Measurements from ENCODE around the gene PITPNM1. TPM values are rescaled to one million over a fixed set of nuclear protein-coding genes. Genes with fewer than 3 reads are reported as not detected.
"Not testable (repeated sequence)": the region's sequence is repeated elsewhere in the genome, so short reads cannot be mapped to it uniquely, and the experiment has no call there.

The PITPNM1 gene
- total RNA-seq, 2 experiments from 2014 or later = 116 to 120 TPM

DNA sequence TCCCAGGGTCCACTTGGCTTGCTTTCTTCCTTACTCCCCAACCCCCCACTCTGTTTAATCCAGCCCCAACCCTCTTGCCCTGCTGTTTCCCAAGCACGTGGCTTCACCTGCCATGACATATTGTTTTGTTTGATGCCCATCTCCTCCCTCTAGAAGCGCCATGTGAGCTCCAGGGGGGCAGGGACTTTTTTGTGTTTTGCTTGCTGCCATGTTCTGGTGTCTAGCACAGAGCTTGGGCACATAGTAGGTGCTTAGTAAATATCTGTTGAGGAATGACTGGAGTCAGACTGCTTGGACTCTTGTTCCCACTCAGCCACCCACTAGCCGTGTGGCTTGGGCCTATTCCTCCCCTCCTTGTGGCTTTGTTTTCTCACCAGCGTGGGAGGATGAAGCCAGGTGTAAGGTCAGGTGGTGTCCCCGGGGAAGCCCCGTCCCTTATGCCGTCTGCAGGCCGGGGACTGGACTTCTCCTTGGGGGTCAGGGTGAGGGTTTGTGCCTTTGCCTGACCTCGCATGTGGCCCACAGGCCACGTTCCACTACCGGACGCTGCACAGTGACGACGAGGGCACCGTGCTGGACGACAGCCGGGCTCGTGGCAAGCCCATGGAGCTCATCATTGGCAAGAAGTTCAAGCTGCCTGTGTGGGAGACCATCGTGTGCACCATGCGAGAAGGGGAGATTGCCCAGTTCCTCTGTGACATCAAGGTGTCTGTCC, 18.5 kb downstream of the PITPNM1 start:
- peak overlapping the region; percentile 99 for H3K27ac Mint-ChIP-seq
- POLR2A ChIA-PET = interaction anchor here (0.8 to 7.9 kb wide), 12 partner anchors 11 to 219 kb away, joined by 3 to 94 read pairs (median 8); partner anchors contain the start of genes PITPNM1, POLD4, PPP1CA and PTPRCAP
- H3K9me3 Mint-ChIP-seq = no peaks in the 10 kb centered on the region
- H3K4me3 Mint-ChIP-seq = peak overlapping the region; percentile 89
- peak; percentile 50 for DNase-seq
- peaks cover 68% of the 10 kb centered on the region for H3K4me1 Mint-ChIP-seq
- no peaks in the 10 kb centered on the region for H3K27me3 Mint-ChIP-seq
- CTCF ChIA-PET = interaction anchor here (1.1 to 1.6 kb wide), 4 partner anchors 10 to 141 kb away, joined by 3 to 4 read pairs (median 3); partner anchors contain the start of gene TBC1D10C
- peaks cover 53% of the 10 kb centered on the region for H3K36me3 Mint-ChIP-seq (ENCODE audit: low read depth)

GRCh38 chr11:67485873-67486361, 19.2 kb downstream of the PITPNM1 start:
- H3K4me3 Mint-ChIP-seq = peak overlapping the region; percentile 89
- peak; percentile 80 for DNase-seq
- H3K27ac Mint-ChIP-seq = peak overlapping the region; percentile 99
- ChIA-PET CTCF (interaction anchor here (0.7 to 1.5 kb wide), 6 partner anchors 17 to 1985 kb away, joined by 3 to 5 read pairs (median 3); partner anchors contain the start of gene PITPNM1), POLR2A (interaction anchor here (0.8 to 7.9 kb wide), 13 partner anchors 10 to 218 kb away, joined by 3 to 94 read pairs (median 6); partner anchors contain the start of genes PITPNM1, POLD4, PPP1CA and PTPRCAP)
- H3K27me3 Mint-ChIP-seq, H3K9me3 Mint-ChIP-seq: not testable (repeated sequence)
- peaks cover 51% of the 10 kb centered on the region for H3K36me3 Mint-ChIP-seq (ENCODE audit: low read depth)
- peaks cover 68% of the 10 kb centered on the region for H3K4me1 Mint-ChIP-seq

DNA sequence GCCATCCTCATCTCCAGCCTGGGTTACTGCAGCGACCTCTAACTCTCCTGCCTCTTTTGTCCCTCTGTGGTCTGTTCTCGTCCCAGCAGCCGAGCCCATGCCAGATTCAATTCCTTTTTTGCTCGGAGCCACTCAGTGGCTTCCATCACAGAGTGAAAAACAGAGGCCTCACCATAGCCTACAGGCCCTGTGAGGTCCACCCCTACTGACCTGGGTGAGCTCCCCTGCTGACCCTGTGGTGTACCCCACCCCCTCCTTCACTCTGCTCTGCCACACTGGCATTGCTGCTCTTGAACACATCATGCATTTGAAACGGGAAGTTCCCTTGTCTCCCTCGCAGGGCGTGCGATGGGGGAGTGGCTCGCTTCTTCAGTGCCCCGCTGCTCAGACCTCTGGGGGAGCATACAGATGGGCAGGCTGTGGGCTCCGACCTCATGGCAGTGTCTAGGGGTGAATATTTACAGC, 20.3 kb downstream of the PITPNM1 start:
- DNase-seq = peak; percentile 72
- ChIA-PET POLR2A (interaction anchor here (0.9 to 7.9 kb wide), 18 partner anchors 8 to 207 kb away, joined by 3 to 94 read pairs (median 5); partner anchors contain the start of genes PITPNM1, POLD4, PPP1CA and PTPRCAP), CTCF (interaction anchor here (1.3 to 1.7 kb wide), 4 partner anchors 21 to 116 kb away, joined by 3 to 8 read pairs (median 4); partner anchors contain the start of genes PITPNM1 and PPP1CA)
- H3K36me3 Mint-ChIP-seq (ENCODE audit: low read depth) = peaks cover 42% of the 10 kb centered on the region
- H3K9me3 Mint-ChIP-seq = no peaks in the 10 kb centered on the region
- H3K27ac Mint-ChIP-seq = peak overlapping the region; percentile 99
- H3K4me1 Mint-ChIP-seq = peaks cover 68% of the 10 kb centered on the region
- H3K27me3 Mint-ChIP-seq = no peaks in the 10 kb centered on the region
- H3K4me3 Mint-ChIP-seq = peak overlapping the region; percentile 89

- H3K36me3 Mint-ChIP-seq (ENCODE audit: low read depth) = peaks cover 38% of the 10 kb centered on the region
- ChIA-PET CTCF (interaction anchor here (1.3 to 1.7 kb wide), 7 partner anchors 21 to 115 kb away, joined by 3 to 8 read pairs (median 4); partner anchors contain the start of genes PITPNM1, PPP1CA and RAD9A), POLR2A (interaction anchor here (0.8 to 7.9 kb wide), 18 partner anchors 8 to 195 kb away, joined by 3 to 94 read pairs (median 4); partner anchors contain the start of genes ANKRD13D, PITPNM1, POLD4 and PPP1CA)
- peak overlapping the region; percentile 99 for H3K27ac Mint-ChIP-seq
- no peaks in the 10 kb centered on the region for H3K27me3 Mint-ChIP-seq
- peak; percentile 57 for DNase-seq
- H3K4me3 Mint-ChIP-seq = peak overlapping the region; percentile 89
- H3K9me3 Mint-ChIP-seq = no peaks in the 10 kb centered on the region
- peaks cover 63% of the 10 kb centered on the region for H3K4me1 Mint-ChIP-seq
These were observed 21.1 kb downstream of the PITPNM1 start for GRCh38 chr11:67483831-67484665.

DNA sequence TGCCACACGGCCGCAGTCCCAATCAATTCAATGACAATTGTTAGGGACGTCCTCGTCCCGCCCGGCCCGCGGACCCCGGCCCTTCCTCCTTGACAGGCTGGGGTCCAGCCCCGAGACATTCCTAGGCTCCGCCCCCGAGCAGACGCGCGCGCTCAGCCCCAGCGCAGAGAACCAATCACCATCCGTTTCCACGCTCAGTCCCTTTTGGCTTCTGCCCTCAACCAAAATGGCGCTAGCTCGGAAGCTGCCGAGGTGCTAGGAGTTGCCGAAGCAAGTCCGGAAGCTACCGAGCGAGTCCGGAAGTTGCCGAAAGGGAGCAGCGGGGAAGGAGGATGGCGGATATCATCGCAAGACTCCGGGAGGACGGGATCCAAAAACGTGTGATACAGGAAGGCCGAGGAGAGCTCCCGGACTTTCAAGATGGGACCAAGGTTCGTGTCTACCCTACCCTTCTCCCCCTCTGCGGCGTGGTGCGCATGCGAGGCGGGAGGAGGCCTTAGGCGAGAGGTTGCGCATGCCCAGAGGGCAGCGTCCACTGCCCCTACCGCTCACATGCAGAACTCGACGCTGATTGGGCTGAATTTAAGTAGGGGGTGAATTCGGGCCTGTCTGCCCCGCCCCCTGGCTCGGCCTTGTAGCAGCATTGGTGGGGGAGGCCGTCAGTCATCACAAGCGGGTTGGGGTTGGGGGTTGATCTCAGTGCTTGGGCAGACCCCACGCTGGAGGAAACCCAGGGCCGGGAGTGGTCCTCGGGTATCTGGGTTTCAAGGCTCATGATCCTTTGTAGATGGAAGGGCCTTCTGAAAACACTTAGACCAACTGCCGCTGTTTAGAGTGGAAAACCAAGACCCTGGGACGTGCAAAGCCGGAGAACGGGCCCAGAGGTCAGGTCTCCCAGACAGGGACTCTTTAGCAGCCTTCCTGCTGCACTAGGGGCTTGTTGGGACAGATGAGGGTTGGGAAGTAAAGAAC, 22.1 kb downstream of the PITPNM1 start, which contains the start of gene AIP:
AIP (plus strand) TSS at position 200 of the 972 bp plus-strand sequence; CDS start at position 333, 133 bp downstream.
- H3K36me3 Mint-ChIP-seq (ENCODE audit: low read depth) = peaks cover 29% of the 10 kb centered on the region
- peak; percentile 98 for DNase-seq
- H3K4me1 Mint-ChIP-seq = peaks cover 55% of the 10 kb centered on the region
- ChIA-PET CTCF (interaction anchor here (0.6 to 1.5 kb wide), 10 partner anchors 23 to 132 kb away, joined by 3 to 4 read pairs (median 3); partner anchors contain the start of genes POLD4 and RAD9A), POLR2A (interaction anchor here (0.8 to 6.9 kb wide), 16 partner anchors 10 to 194 kb away, joined by 3 to 94 read pairs (median 4); partner anchors contain the start of genes ANKRD13D, CDK2AP2, PITPNM1 and POLD4)
- H3K27ac Mint-ChIP-seq = peak within 1 kb of the TSS; percentile 99
- no peaks in the 10 kb centered on the region for H3K27me3 Mint-ChIP-seq
- peak within 1 kb of the TSS; percentile 89 for H3K4me3 Mint-ChIP-seq
- H3K9me3 Mint-ChIP-seq = no peaks in the 10 kb centered on the region

GRCh38 chr11:67482275-67482826, 22.8 kb downstream of the PITPNM1 start:
- Mint-ChIP-seq H3K27me3 (no peaks in the 10 kb centered on the region), H3K4me1 (peaks cover 47% of the 10 kb centered on the region), H3K4me3 (peak overlapping the region; percentile 89), H3K27ac (peak overlapping the region; percentile 99), H3K9me3 (no peaks in the 10 kb centered on the region), H3K36me3 (ENCODE audit: low read depth) (peaks cover 22% of the 10 kb centered on the region)
- DNase-seq = no peak
- POLR2A ChIA-PET = interaction anchor here (0.6 to 6.9 kb wide), 19 partner anchors 10 to 1702 kb away, joined by 3 to 94 read pairs (median 4); partner anchors contain the start of genes ANKRD13D, CDK2AP2, PITPNM1 and POLD4
- CTCF ChIA-PET = interaction anchor here (0.6 to 1.5 kb wide), 9 partner anchors 14 to 131 kb away, joined by 3 to 4 read pairs (median 3); partner anchors contain the start of genes POLD4 and RAD9A

GRCh38 chr11:67477344-67478050, 27.7 kb downstream of the PITPNM1 start:
- H3K27ac Mint-ChIP-seq; DNase-seq; CTCF ChIA-PET; H3K4me1 Mint-ChIP-seq; H3K27me3 Mint-ChIP-seq; H3K4me3 Mint-ChIP-seq; H3K36me3 Mint-ChIP-seq (ENCODE audit: low read depth); H3K9me3 Mint-ChIP-seq: not testable (repeated sequence)
- POLR2A ChIA-PET = interaction anchor here (1.3 kb wide), 1 partner anchor 65 kb away, joined by 4 read pairs; no protein-coding TSS in a partner anchor

GRCh38 chr11:67476692-67477091, 28.5 kb downstream of the PITPNM1 start:
- POLR2A ChIA-PET = interaction anchor here (0.7 to 1.7 kb wide), 4 partner anchors 8 to 75 kb away, joined by 3 to 4 read pairs (median 4); partner anchors contain the start of gene PPP1CA
- H3K36me3 Mint-ChIP-seq (ENCODE audit: low read depth); H3K27me3 Mint-ChIP-seq; H3K4me3 Mint-ChIP-seq; H3K27ac Mint-ChIP-seq; DNase-seq; CTCF ChIA-PET; H3K9me3 Mint-ChIP-seq; H3K4me1 Mint-ChIP-seq: not testable (repeated sequence)

GRCh38 chr11:67472882-67473281, 32.3 kb downstream of the PITPNM1 start:
- DNase-seq = no peak
- no peak overlapping the region for H3K4me3 Mint-ChIP-seq
- CTCF ChIA-PET = no interaction called here
- POLR2A ChIA-PET = interaction anchor here (1.2 kb wide), 2 partner anchors 10 to 32 kb away, joined by 3 to 4 read pairs; partner anchors contain the start of gene AIP
- peaks cover 3% of the 10 kb centered on the region for H3K36me3 Mint-ChIP-seq (ENCODE audit: low read depth)
- H3K27ac Mint-ChIP-seq = no peak overlapping the region
- H3K9me3 Mint-ChIP-seq = peaks cover 1% of the 10 kb centered on the region
- peaks cover 13% of the 10 kb centered on the region for H3K4me1 Mint-ChIP-seq
- H3K27me3 Mint-ChIP-seq = peaks cover 2% of the 10 kb centered on the region

DNA sequence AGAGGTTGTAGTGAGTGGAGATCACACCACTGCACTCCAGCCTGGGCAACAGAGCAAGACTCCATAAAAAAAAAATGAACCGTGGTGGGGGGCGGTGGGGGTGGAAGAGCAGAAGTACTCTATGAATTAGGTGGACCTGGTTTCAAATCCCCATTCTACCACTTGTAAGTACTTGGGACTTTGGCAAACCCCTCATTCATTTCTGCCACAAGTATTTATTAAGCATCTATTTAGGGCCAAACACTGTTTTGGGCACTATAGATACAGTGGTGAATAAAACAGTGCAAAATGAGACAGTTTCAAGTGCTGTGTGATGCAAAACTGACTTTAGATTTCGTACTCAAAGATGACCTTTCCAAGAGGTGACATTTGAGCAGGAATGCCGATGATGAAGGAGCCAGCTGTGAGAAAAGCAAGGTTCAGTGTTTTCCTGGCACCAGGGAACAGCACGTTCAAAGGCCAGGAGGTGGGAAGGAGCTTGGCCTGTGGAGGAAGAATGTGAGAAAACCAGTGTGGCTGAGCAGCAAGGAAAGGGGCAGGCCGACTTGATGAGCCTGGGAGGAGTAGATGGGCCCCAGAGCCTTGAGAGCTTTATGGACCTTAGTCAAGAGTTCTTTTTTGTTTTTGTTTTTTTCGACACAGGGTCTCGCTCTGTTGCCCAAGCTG, 34.7 kb downstream of the PITPNM1 start:
- H3K27me3 Mint-ChIP-seq = no peaks in the 10 kb centered on the region

More for the DNA sequence above, 34.7 kb downstream of the PITPNM1 start:
- H3K4me3 Mint-ChIP-seq = no peak overlapping the region
- no peak overlapping the region for H3K27ac Mint-ChIP-seq
- POLR2A ChIA-PET = interaction anchor here (7.8 to 10.2 kb wide), 2 partner anchors 15 to 33 kb away, joined by 94 to 134 read pairs; partner anchors contain the start of genes AIP and PTPRCAP
- H3K4me1 Mint-ChIP-seq = peaks cover 32% of the 10 kb centered on the region
- no peak for DNase-seq
- H3K9me3 Mint-ChIP-seq = no peaks in the 10 kb centered on the region
- H3K36me3 Mint-ChIP-seq (ENCODE audit: low read depth) = peaks cover 5% of the 10 kb centered on the region
- CTCF ChIA-PET = interaction anchor here (1.3 kb wide), 1 partner anchor 75 kb away, joined by 3 read pairs; no protein-coding TSS in a partner anchor

Measured in activated CD4-positive, alpha-beta memory T cell treated with anti-CD3 and anti-CD28 coated beads, Interleukin-2, amount 10 ng/mL, durations not matched to agents 7 days and 5 days (primary cell).